ENCODE measurements around the gene DTWD2. TPM values are rescaled to one million over a fixed set of nuclear protein-coding genes. Genes with fewer than 3 reads are reported as not detected.
"Not testable (repeated sequence)": the region's sequence is repeated elsewhere in the genome, so short reads cannot be mapped to it uniquely, and the experiment has no call there.

Gene DTWD2
- total RNA-seq, 1 experiment from 2014 or later: 8.2 TPM

GRCh38 chr5:118996098-118996497 lies 7.8 kb upstream of the DTWD2 start:
- no peak for DNase-seq (ENCODE audit: low read depth)

- no peak for DNase-seq (ENCODE audit: low read depth)
These were observed 6.2 kb upstream of the DTWD2 start for GRCh38 chr5:118994595-118994994.

- DNase-seq (ENCODE audit: low read depth): not testable (repeated sequence)
These were observed 4.8 kb upstream of the DTWD2 start for GRCh38 chr5:118993118-118993517.

- DNase-seq (ENCODE audit: low read depth): not testable (repeated sequence)
These were observed 3.7 kb upstream of the DTWD2 start for GRCh38 chr5:118992055-118992454.

DNA sequence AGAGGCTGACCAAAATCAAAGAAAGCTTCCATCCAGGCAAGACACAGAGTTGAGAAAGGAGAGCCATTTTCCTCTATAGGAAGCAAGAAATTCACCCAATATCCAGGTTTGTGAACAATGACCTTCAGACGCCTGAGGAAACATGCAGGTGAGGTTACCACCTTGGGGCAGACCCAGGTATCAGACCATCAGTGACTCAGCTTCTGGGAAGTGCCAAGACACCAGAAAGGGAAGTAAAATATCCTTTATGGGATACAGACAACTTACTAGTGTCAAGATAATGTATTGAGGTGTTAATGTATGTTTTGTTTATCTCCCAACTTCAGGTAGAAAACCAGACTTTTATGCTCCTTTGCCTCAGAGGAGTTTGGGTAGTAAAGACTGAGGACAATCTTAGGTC lies 2.2 kb upstream of the DTWD2 start:
- DNase-seq (ENCODE audit: low read depth): no peak

DNA sequence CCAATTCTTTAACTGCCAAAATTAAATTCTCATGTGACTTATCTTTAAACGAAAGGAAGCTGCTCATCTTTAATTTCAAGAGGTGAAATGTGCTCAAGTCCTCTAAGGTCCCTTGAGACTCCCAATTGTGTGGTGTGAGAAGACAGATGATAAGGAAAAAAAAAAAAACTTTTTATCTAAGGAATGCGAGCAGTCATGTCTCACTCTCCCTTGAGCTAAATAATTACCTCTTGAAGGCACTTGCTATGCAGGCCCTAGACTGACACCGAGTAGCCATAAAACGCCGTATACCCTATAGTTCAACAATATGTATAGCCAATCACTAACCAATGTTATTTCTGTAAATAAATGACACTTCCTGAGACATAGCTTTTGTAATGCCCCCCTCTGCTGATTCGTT lies 1.5 kb upstream of the DTWD2 start:
- DNase-seq (ENCODE audit: low read depth): no peak

GRCh38 chr5:118988866-118989180 lies 476 bp upstream of the DTWD2 start:
- no peak for DNase-seq (ENCODE audit: low read depth)

DNA sequence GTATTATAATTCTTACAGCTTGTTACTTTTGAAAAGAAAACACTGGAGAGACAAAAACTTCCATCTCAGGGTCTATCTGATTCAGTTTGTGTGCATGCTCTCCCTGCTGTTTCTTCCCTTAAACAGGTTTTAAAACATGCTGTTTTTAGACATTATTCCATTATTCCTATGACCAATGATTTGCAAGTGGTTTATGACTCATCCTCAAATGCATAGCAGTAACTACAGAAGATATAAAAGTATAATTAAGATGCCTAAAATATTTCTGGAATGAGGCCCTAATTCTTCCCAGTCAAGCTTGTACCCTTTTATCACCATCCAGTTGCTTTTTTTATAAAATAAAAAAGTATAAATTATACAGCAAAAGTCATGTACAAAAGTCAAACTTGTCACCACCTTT lies 3.7 kb downstream of the DTWD2 start:
- DNase-seq (ENCODE audit: low read depth): peak; percentile 61

GRCh38 chr5:118981783-118982182 lies 6.6 kb downstream of the DTWD2 start:
- DNase-seq (ENCODE audit: low read depth): no peak

- DNase-seq (ENCODE audit: low read depth): no peak
These were observed 7.9 kb downstream of the DTWD2 start for GRCh38 chr5:118980438-118980837.

DNA sequence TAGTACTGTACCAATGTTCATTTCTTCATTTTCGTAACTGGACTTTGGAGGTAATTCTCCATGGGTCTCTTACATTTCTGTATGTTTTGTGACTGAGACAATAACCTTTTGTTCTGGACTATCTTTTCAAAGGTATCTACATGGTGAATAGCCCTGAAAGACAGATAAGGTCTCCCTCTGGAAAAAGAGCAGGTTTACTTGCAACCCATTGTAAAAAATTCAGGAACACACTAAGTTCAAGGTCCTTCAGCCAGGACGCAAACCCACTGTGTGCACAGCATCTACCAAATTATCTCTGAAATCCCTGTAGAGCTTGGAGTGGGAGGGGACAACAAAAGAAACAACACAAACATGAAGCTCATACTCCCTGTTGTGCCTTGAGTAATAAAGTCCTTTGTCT lies 8.3 kb downstream of the DTWD2 start:
- DNase-seq (ENCODE audit: low read depth): no peak

DNA sequence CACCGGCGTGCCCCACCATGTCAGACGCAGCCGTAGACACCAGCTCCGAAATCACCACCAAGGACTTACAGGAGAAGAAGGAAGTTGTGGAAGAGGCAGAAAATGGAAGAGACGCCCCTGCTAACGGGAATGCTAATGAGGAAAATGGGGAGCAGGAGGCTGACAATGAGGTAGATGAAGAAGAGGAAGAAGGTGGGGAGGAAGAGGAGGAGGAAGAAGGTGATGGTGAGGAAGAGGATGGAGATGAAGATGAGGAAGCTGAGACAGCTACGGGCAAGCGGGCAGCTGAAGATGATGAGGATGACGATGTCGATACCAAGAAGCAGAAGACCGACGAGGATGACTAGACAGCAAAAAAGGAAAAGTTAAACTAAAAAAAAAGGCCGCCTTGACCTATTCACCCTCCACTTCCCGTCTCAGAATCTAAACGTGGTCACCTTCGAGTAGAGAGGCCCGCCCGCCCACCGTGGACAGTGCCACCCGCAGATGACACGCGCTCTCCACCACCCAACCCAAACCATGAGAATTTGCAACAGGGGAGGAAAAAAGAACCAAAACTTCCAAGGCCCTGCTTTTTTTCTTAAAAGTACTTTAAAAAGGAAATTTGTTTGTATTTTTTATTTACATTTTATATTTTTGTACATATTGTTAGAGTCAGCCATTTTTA lies 14.4 kb downstream of the DTWD2 start:
- DNase-seq (ENCODE audit: low read depth): not testable (repeated sequence)

DNA sequence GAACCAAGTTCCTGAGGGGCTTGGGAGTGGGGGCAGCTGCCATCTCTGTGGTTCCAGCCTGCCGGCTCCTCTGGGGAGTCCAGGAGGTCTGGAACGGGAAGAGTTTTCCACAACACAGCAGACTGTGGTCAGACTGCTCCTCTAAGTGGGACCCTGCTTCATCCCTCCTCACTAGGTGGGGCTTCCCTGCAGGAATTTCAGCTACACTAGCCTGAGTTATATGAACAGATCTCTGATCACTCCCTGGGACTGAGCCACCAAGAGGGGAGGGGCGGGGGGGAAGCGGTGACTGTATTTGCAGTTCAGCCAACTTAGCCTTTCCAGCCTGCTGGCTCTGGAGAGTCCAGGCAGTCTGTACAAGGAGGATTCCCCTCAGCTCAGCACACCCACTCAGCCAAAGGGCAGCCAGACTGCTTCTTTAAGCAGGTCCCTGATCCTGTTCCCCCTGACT lies 19.4 kb downstream of the DTWD2 start:
- DNase-seq (ENCODE audit: low read depth): no peak

DNA sequence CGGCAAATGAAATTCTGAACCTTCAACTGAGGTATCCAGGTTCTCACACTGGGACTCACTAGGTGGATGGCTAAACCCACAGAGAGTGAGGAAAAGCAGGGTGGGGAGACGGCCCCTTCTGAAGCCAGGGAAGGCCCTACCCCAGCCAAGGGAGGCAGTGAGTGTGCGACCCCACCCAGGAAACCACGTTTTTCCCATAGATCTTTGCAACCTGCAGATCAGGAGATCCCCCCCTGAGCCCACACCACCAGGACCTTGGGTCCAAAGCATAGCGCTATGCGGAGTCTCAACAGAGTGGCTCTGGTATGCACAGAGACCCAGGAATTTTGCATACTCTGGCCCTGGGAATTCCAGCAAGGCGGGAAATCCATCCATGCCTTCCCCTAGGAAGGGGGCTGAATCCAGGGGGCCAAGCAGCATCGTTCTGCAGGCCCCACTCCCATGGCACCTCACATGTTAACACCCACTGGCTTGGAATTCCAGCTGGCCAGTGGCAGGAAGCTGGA lies 19.9 kb downstream of the DTWD2 start:
- no peak for DNase-seq (ENCODE audit: low read depth)

DNA sequence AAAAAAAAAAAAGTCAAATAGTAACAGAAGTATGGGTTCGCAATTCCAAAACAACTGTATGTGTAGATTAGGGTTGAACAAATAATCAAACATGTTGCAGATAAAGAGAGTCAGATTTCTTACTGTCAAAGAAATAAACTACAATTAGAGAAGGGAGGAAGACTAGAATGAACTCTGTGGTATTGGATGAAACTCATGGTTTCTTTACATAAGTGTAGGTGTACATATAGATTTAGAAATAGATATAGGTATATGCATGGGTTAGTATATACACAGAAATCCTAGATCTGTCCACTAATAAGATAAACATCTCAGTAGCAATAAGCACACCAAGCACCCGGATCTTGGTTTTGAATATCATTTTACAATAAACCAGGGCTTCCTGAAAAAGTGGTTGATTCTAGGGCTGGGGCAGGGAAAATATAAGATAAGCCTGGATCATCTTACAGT lies 21.3 kb downstream of the DTWD2 start:
- DNase-seq (ENCODE audit: low read depth): no peak

DNA sequence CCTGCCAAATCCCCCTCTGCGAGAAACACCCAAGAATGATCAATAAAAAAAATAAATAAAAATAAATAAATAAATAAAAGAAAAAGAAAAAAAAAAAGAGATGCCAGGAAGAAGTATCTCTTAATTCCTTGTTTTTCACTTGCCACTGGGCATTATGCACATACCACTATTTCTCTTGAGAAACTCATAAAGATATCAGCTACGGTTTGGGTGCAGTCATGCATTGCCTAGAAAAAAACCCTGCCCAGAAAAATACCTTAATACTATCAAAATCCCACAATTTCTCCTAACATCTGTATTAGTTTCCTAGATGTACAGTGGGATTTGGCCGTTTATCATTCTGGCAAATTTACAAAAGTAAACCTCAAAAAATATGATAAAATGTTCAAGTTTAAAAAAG lies 22.5 kb downstream of the DTWD2 start:
- no peak for DNase-seq (ENCODE audit: low read depth)

DNA sequence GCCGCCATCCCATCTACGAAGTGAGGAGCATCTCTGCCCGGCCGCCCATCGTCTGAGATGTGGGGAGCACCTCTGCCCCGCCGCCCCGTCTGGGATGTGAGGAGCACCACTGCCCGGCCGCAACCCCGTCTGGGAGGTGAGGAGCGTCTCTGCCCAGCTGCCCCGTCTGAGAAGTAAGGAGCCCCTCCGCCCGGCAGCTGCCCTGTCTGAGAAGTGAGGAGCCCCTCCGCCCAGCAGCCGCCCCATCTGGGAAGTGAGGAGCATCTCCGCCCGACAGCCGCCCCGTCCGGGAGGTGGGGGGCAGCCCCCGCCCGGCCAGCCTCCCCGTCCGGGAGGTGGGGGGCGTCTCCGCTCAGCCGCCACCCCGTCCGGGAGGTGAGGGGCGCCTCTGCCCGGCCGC lies 23.4 kb downstream of the DTWD2 start:
- DNase-seq (ENCODE audit: low read depth): not testable (repeated sequence)

DNA sequence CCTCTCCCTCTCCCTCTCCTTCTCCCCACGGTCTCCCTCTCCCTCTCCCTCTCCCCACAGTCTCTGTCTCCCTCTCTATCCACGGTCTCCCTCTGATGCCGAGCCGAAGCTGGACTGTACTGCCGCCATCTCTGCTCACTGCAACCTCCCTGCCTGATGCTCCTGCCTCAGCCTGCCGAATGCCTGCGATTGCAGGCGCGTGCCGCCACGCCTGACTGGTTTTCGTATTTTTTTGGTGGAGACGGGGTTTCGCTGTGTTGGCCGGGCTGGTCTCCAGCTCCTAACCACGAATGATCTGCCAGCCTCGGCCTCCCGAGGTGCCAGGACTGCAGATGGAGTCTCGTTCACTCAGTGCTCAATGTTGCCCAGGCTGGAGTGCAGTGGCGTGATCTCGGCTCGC lies 24.0 kb downstream of the DTWD2 start:
- DNase-seq (ENCODE audit: low read depth): not testable (repeated sequence)

DNA sequence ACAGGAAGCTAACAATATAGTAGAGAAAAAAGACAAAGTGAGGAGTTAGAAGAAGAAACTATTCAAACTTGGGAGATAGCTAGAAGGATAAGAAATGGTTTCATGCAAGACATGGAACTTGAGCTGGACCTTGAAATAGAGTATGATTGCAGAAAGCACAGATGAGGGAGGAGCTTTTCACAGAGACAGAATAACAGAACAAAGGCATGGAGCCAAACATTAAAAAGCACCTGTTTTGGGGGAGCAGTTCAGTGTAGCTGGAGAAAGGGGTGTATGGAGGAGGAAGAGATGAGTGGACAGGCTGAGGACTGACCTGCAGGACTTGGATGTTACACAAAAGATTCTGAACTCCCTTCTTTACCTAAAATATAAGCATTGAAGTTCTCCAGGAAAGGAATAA lies 25.2 kb downstream of the DTWD2 start:
- DNase-seq (ENCODE audit: low read depth): no peak

DNA sequence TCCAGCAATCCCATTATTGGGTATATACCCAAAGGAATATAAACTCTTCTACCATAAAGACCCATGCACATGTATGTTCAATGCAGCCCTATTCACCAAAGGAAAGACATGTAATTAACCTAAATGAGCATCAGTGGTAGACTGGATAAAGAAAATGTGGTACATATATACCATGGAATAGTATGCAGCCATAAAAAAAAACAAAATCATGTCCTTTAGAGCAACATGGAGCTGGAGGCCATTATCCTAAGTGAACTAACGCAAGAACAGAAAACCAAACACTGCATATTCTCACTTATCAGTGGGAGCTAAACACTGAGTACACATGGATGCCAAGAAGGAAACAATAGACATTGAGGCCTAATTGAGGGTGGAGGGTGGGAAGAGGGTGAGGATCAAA lies 27.8 kb downstream of the DTWD2 start:
- no peak for DNase-seq (ENCODE audit: low read depth)

- peak; percentile 18 for DNase-seq (ENCODE audit: low read depth)
These were observed 31.6 kb downstream of the DTWD2 start for GRCh38 chr5:118956727-118957126.

GRCh38 chr5:118953652-118954005 lies 34.7 kb downstream of the DTWD2 start:
- DNase-seq (ENCODE audit: low read depth): no peak

GRCh38 chr5:118952992-118953651 lies 35.2 kb downstream of the DTWD2 start:
- DNase-seq (ENCODE audit: low read depth): no peak

DNA sequence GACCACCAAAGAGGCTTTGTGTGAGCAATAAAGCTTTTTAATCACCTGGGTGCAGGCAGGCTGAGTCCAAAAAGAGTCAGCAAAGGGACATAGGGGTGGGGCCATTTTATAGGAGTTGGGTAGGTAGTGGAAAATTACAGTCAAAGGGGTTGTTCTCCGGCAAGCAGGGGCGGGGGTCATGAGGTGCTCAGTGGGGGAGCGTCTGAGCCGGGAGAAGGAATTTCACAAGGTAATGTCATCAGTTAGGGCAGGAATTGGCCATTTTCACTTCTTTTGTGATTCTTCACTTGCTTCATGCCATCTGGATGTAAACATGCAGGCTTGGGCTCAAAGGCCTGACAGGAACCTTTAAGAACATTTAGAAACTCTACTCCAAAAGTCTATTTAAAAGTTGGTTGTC lies 36.0 kb downstream of the DTWD2 start:
- DNase-seq (ENCODE audit: low read depth): not testable (repeated sequence)

All from M059J (cell line).